GM12801 (cell line): ENCODE data around the gene FAM20C.

Experiments used
- TF ChIP-seq, protein P1 (sequence below): IDR thresholded peaks from one replicate; pipeline ENCODE4 v1.5.1; 2011; ENCODE audit warnings: control low read depth; ENCODE audit not compliant: insufficient read length; ENCODE audit errors: extremely low read depth

The FAM20C gene

GRCh38 chr7:237385-237784 is 45.0 kb downstream of the FAM20C start:
- TF ChIP-seq, protein P1, sequence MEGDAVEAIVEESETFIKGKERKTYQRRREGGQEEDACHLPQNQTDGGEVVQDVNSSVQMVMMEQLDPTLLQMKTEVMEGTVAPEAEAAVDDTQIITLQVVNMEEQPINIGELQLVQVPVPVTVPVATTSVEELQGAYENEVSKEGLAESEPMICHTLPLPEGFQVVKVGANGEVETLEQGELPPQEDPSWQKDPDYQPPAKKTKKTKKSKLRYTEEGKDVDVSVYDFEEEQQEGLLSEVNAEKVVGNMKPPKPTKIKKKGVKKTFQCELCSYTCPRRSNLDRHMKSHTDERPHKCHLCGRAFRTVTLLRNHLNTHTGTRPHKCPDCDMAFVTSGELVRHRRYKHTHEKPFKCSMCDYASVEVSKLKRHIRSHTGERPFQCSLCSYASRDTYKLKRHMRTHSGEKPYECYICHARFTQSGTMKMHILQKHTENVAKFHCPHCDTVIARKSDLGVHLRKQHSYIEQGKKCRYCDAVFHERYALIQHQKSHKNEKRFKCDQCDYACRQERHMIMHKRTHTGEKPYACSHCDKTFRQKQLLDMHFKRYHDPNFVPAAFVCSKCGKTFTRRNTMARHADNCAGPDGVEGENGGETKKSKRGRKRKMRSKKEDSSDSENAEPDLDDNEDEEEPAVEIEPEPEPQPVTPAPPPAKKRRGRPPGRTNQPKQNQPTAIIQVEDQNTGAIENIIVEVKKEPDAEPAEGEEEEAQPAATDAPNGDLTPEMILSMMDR, result no peak

DNA sequence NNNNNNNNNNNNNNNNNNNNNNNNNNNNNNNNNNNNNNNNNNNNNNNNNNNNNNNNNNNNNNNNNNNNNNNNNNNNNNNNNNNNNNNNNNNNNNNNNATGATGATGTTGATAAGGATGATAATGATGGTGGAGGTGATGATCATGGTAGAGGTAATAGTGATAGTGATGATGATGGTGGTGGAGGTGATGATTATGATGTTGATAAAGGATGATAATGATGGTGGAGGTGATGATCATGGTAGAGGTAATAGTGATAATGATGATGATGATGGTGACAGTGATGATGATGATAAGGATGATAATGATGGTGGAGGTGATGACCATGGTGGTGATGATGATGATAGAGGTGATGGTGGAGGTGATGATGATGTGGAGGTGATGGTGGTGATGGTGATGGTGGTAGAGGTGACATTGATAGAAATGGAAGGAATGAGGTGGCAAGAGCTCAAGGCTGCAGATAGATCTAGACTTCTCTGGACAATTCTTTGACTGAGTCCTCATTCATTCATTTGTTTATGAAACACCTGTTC is 47.8 kb downstream of the FAM20C start:
- TF ChIP-seq, protein P1, result no peak

DNA sequence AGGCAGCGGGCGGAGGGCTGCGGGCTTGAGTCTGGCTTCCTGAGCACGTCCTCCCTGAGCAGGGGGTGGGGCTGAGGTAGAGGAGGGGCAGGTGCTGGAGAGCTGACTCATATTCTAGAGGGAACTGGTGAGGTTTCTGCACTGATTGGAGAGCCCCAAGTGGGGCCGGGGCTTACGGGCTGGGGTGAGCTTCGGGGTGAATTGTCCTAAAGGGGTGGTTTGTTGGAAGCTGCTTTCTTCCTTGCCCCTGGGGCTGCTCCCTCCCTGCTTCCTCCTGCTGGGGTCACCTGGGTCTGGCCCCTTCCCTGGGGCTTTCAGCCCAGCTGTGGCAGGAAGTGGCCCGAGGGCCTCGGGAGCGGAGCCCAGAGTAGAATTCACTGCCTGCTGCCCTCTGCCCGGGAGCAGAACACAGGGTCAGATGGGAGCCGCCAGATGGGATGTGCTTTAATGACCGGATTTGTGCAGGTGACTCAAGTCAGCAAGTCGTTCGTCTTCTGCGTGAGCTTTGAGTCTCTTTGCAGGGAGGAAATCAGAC is 48.6 kb downstream of the FAM20C start:
- TF ChIP-seq, protein P1, result no peak

GRCh38 chr7:241513-241912 is 49.1 kb downstream of the FAM20C start:
- TF ChIP-seq, protein P1, result no peak

GRCh38 chr7:244974-245373 is 52.6 kb downstream of the FAM20C start:
- TF ChIP-seq, protein P1, result no peak

- TF ChIP-seq, protein P1, result no peak
Observed at GRCh38 chr7:245574-246295, 53.4 kb downstream of the FAM20C start.

GRCh38 chr7:246451-246850 is 54.1 kb downstream of the FAM20C start:
- TF ChIP-seq, protein P1, result no peak
